Neural cell (in vitro differentiated cells): ENCODE data around the gene RASAL1.

Experiments used
- EP300 ChIP-seq: fragments of 450-650 bp; conservative IDR thresholded peaks from 2 replicates; pipeline ENCODE4 v1.6.1; 2014; ENCODE audit warnings: antibody characterized with exemption, mild to moderate bottlenecking, moderate library complexity; ENCODE audit not compliant: poor library complexity, severe bottlenecking
- EZH2 ChIP-seq: fragments of 200-600, 300-800 bp; shearing (Covaris generic), sonication (generic); IDR thresholded peaks from 2 replicates; pipeline ENCODE4 v1.6.1; 2014; ENCODE audit warnings: antibody characterized with exemption, low read length, borderline replicate concordance, mild to moderate bottlenecking; ENCODE audit not compliant: insufficient read depth, poor library complexity, severe bottlenecking
- MXI1 ChIP-seq: fragments of 450-650 bp; conservative IDR thresholded peaks from 2 replicates; pipeline ENCODE4 v1.6.1; 2014; ENCODE audit warnings: antibody characterized with exemption, mild to moderate bottlenecking; ENCODE audit not compliant: poor library complexity, severe bottlenecking
- POLR2AphosphoS5 ChIP-seq: IDR thresholded peaks from 2 replicates; pipeline ENCODE4 v1.6.1; 2012
- SMC3 ChIP-seq: fragments of 450-650 bp; conservative IDR thresholded peaks from 2 replicates; pipeline ENCODE4 v1.6.1; 2014; ENCODE audit warnings: antibody characterized with exemption, mild to moderate bottlenecking, moderate library complexity; ENCODE audit not compliant: poor library complexity
- TF ChIP-seq, protein P1 (sequence below): fragments of 450-650 bp; IDR thresholded peaks from 2 replicates; pipeline ENCODE4 v1.5.1; 2014; ENCODE audit warnings: antibody characterized with exemption, mild to moderate bottlenecking, moderate library complexity; ENCODE audit not compliant: poor library complexity, severe bottlenecking
- TF ChIP-seq, protein P2 (sequence below): IDR thresholded peaks from 2 replicates; pipeline ENCODE4 v1.6.1; 2012; ENCODE audit warnings: borderline replicate concordance

DNA sequence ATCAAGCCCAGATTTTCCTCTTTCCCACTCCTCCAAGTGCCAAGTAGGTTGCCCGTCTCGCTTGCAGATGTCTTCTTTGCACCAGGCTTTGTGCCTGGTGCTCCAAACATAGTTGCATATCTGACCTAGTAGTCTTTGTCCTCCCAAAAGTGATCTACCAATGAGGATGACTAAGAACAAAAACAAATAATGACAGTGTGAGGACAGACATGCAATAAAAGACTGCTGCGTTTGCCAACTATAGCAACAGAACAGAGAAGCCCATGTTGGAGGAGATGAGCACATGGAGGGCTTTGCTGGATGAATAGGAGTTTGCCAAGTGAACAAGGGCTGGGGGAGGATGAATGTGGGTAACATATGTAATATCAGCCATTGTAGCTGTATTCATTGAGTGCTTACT lies 63.4 kb downstream of the RASAL1 start:
- TF ChIP-seq POLR2AphosphoS5, result no peak
- TF ChIP-seq, protein P1, sequence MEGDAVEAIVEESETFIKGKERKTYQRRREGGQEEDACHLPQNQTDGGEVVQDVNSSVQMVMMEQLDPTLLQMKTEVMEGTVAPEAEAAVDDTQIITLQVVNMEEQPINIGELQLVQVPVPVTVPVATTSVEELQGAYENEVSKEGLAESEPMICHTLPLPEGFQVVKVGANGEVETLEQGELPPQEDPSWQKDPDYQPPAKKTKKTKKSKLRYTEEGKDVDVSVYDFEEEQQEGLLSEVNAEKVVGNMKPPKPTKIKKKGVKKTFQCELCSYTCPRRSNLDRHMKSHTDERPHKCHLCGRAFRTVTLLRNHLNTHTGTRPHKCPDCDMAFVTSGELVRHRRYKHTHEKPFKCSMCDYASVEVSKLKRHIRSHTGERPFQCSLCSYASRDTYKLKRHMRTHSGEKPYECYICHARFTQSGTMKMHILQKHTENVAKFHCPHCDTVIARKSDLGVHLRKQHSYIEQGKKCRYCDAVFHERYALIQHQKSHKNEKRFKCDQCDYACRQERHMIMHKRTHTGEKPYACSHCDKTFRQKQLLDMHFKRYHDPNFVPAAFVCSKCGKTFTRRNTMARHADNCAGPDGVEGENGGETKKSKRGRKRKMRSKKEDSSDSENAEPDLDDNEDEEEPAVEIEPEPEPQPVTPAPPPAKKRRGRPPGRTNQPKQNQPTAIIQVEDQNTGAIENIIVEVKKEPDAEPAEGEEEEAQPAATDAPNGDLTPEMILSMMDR, result no peak
- TF ChIP-seq EP300, result no peak
- no peak for TF ChIP-seq EZH2
- no peak for TF ChIP-seq SMC3
- TF ChIP-seq, protein P2, sequence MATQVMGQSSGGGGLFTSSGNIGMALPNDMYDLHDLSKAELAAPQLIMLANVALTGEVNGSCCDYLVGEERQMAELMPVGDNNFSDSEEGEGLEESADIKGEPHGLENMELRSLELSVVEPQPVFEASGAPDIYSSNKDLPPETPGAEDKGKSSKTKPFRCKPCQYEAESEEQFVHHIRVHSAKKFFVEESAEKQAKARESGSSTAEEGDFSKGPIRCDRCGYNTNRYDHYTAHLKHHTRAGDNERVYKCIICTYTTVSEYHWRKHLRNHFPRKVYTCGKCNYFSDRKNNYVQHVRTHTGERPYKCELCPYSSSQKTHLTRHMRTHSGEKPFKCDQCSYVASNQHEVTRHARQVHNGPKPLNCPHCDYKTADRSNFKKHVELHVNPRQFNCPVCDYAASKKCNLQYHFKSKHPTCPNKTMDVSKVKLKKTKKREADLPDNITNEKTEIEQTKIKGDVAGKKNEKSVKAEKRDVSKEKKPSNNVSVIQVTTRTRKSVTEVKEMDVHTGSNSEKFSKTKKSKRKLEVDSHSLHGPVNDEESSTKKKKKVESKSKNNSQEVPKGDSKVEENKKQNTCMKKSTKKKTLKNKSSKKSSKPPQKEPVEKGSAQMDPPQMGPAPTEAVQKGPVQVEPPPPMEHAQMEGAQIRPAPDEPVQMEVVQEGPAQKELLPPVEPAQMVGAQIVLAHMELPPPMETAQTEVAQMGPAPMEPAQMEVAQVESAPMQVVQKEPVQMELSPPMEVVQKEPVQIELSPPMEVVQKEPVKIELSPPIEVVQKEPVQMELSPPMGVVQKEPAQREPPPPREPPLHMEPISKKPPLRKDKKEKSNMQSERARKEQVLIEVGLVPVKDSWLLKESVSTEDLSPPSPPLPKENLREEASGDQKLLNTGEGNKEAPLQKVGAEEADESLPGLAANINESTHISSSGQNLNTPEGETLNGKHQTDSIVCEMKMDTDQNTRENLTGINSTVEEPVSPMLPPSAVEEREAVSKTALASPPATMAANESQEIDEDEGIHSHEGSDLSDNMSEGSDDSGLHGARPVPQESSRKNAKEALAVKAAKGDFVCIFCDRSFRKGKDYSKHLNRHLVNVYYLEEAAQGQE, result no peak
- TF ChIP-seq MXI1, result no peak
